Measurements from ENCODE around the gene ZNF330.
"Not testable (repeated sequence)": the region's sequence is repeated elsewhere in the genome, so short reads cannot be mapped to it uniquely, and the experiment has no call there.

ZNF330 gene

GRCh38 chr4:141220691-141221659 lies at the start of gene ZNF330:
Gene ZNF330, plus strand, starts transcription at chr4:141220895. Its CDS starts 1,477 bp downstream, at chr4:141222372.
- peak; percentile 39 for TF ChIP-seq CTCF (IDR thresholded peaks at IDR 0.05; ENCODE audit: control insufficient read depth, extremely low read depth, insufficient read depth)
- peak; percentile 68 for DNase-seq (ENCODE audit: low read depth)
- H3K4me3 ChIP-seq (ENCODE audit: low read depth, low read length), result peak within 1 kb of the TSS; percentile 65

GRCh38 chr4:141174457-141174856 lies 46.2 kb upstream of the ZNF330 start:
- DNase-seq (ENCODE audit: low read depth), result no peak
- TF ChIP-seq CTCF (IDR thresholded peaks at IDR 0.05; ENCODE audit: control insufficient read depth, extremely low read depth, insufficient read depth), result no peak
- H3K4me3 ChIP-seq (ENCODE audit: low read depth, low read length), result no peak overlapping the region

GRCh38 chr4:141177171-141177570 lies 43.5 kb upstream of the ZNF330 start:
- no peak for TF ChIP-seq CTCF (IDR thresholded peaks at IDR 0.05; ENCODE audit: control insufficient read depth, extremely low read depth, insufficient read depth)
- no peak for DNase-seq (ENCODE audit: low read depth)

GRCh38 chr4:141179474-141180373 lies 41.0 kb upstream of the ZNF330 start:
- TF ChIP-seq CTCF (IDR thresholded peaks at IDR 0.05; ENCODE audit: control insufficient read depth, extremely low read depth, insufficient read depth), result no peak
- H3K4me3 ChIP-seq (ENCODE audit: low read depth, low read length), result no peak overlapping the region
- no peak for DNase-seq (ENCODE audit: low read depth)

More at GRCh38 chr4:141177171-141177570, 43.5 kb upstream of the ZNF330 start:
- no peak overlapping the region for H3K4me3 ChIP-seq (ENCODE audit: low read depth, low read length)

- no peak for DNase-seq (ENCODE audit: low read depth)
- TF ChIP-seq CTCF (IDR thresholded peaks at IDR 0.05; ENCODE audit: control insufficient read depth, extremely low read depth, insufficient read depth), result no peak
- no peak overlapping the region for H3K4me3 ChIP-seq (ENCODE audit: low read depth, low read length)
Measured at GRCh38 chr4:141180991-141181761, 39.5 kb upstream of the ZNF330 start.

GRCh38 chr4:141183491-141183890 lies 37.2 kb upstream of the ZNF330 start:
- H3K4me3 ChIP-seq (ENCODE audit: low read depth, low read length); DNase-seq (ENCODE audit: low read depth): not testable (repeated sequence)
